GM19328 (cell line): ENCODE measurements around the gene S100P.

Experiments
- ATAC-seq: cut with Tn5 transposase; IDR thresholded peaks from one replicate; pipeline ENCODE4 v1.9.1; 2021; ENCODE audit warnings: mild to moderate bottlenecking, moderate library complexity; ENCODE audit not compliant: unreplicated experiment

S100P gene

GRCh38 chr4:6742989-6743388 lies 49.3 kb downstream of the S100P start:
- no peak for ATAC-seq
